GM12892 (cell line): ENCODE data around the gene RBMS1.

Source experiments
- POLR2A ChIP-seq: IDR thresholded peaks from 2 replicates; pipeline ENCODE4 v1.6.1; 2011; ENCODE audit warnings: low read depth, low read length, control low read depth
- POLR2AphosphoS5 ChIP-seq: IDR thresholded peaks from 2 replicates; pipeline ENCODE4 v1.6.1; 2011; ENCODE audit warnings: low read depth, low read length, control low read depth
- TAF1 ChIP-seq: IDR thresholded peaks from 2 replicates; pipeline ENCODE4 v1.6.1; 2011; ENCODE audit warnings: low read depth, mild to moderate bottlenecking, control low read depth, low read length, borderline replicate concordance

- TF ChIP-seq POLR2AphosphoS5 (no peak), POLR2A (no peak), TAF1 (no peak)
Observed at GRCh38 chr2:160246356-160246755, 247.3 kb downstream of the RBMS1 start.
